ENCODE data around the gene TRABD2B.

Gene TRABD2B

DNA sequence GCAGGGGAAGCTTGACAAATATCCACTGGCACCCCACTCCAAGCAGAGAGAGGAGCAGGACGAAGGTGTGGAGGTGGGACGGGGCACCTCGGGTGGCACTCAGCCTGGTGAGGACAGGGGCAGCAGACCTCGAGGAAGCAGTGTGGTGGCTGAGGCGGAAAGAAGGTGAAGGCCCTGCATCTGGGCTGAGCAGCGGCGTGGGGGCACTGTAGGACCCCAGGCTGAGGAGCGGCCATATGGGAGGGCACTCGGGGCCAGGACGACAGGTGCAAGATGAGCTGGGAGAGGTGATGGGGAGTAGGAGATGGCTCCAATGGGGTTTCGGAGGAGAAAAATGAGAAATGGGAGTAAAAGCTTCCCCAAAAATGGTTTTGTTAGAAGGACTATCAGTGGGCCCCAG is 224.9 kb downstream of the TRABD2B start:
- no peak overlapping the region for H3K4me2 ChIP-seq (ENCODE audit: low read length)
- no peaks in the 10 kb centered on the region for H3K79me2 ChIP-seq (ENCODE audit: control insufficient read depth, low read length)
- H3K4me3 ChIP-seq (ENCODE audit: low read length), result no peak overlapping the region
- H3K36me3 ChIP-seq (ENCODE audit: control insufficient read depth, low read length), result no peaks in the 10 kb centered on the region
- no peaks in the 10 kb centered on the region for H3K9me2 ChIP-seq (replicated peaks; ENCODE audit: control insufficient read depth, low read length)
- no peaks in the 10 kb centered on the region for H3K4me1 ChIP-seq (ENCODE audit: control insufficient read depth, low read length)
- no peak overlapping the region for H3K27ac ChIP-seq (ENCODE audit: low read depth, low read length)
- no peaks in the 10 kb centered on the region for H3F3A ChIP-seq (ENCODE audit: control insufficient read depth, insufficient read depth)
- no peaks in the 10 kb centered on the region for H3K9me3 ChIP-seq (ENCODE audit: control insufficient read depth, insufficient read depth, low read length)
- no peaks in the 10 kb centered on the region for H4K20me1 ChIP-seq (ENCODE audit: control insufficient read depth, insufficient read depth, low read depth, low read length)
- TF ChIP-seq, protein P1, sequence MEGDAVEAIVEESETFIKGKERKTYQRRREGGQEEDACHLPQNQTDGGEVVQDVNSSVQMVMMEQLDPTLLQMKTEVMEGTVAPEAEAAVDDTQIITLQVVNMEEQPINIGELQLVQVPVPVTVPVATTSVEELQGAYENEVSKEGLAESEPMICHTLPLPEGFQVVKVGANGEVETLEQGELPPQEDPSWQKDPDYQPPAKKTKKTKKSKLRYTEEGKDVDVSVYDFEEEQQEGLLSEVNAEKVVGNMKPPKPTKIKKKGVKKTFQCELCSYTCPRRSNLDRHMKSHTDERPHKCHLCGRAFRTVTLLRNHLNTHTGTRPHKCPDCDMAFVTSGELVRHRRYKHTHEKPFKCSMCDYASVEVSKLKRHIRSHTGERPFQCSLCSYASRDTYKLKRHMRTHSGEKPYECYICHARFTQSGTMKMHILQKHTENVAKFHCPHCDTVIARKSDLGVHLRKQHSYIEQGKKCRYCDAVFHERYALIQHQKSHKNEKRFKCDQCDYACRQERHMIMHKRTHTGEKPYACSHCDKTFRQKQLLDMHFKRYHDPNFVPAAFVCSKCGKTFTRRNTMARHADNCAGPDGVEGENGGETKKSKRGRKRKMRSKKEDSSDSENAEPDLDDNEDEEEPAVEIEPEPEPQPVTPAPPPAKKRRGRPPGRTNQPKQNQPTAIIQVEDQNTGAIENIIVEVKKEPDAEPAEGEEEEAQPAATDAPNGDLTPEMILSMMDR (IDR thresholded peaks at IDR 0.05; ENCODE audit: low read depth, low read length, poor library complexity, severe bottlenecking), result no peak
- TF ChIP-seq EZH2phosphoT487 (IDR thresholded peaks at IDR 0.05; ENCODE audit: borderline replicate concordance, low read length), result no peak
- 0 out of 2 replicates have a peak, but pooled peaks cover 3% of the 10 kb centered on the region for H3K27me3 ChIP-seq (ENCODE audit: control insufficient read depth, low read length)

DNA sequence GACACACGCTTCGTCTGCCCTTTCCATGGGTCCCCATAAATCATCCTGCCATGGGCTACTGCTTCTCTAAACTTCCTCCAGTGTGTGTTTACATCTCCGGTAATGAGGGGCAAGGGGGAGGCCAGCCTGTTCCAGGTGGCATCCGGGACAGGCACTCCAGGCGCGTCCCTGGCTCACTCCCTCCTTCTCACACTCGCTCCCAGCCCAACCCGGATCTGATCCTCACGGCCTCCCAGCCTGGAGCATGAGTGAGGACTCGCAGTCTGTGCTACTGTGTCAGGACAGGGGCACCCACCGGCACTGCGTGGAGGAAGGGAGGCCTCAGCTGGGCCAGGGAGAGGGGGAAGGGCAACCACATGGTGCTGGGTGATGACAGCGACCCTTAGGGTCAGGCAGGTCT is 225.4 kb downstream of the TRABD2B start:
- no peaks in the 10 kb centered on the region for H3F3A ChIP-seq (ENCODE audit: control insufficient read depth, insufficient read depth)
- H3K4me3 ChIP-seq (ENCODE audit: low read length), result no peak overlapping the region
- H3K9me2 ChIP-seq (replicated peaks; ENCODE audit: control insufficient read depth, low read length), result no peaks in the 10 kb centered on the region
- no peak overlapping the region for H3K4me2 ChIP-seq (ENCODE audit: low read length)
- TF ChIP-seq, protein P1 (IDR thresholded peaks at IDR 0.05; ENCODE audit: low read depth, low read length, poor library complexity, severe bottlenecking), result no peak
- TF ChIP-seq EZH2phosphoT487 (IDR thresholded peaks at IDR 0.05; ENCODE audit: borderline replicate concordance, low read length), result no peak
- no peaks in the 10 kb centered on the region for H3K36me3 ChIP-seq (ENCODE audit: control insufficient read depth, low read length)
- no peaks in the 10 kb centered on the region for H3K4me1 ChIP-seq (ENCODE audit: control insufficient read depth, low read length)
- H4K20me1 ChIP-seq (ENCODE audit: control insufficient read depth, insufficient read depth, low read depth, low read length), result no peaks in the 10 kb centered on the region
- H3K27ac ChIP-seq (ENCODE audit: low read depth, low read length), result no peak overlapping the region
- no peaks in the 10 kb centered on the region for H3K9me3 ChIP-seq (ENCODE audit: control insufficient read depth, insufficient read depth, low read length)
- H3K27me3 ChIP-seq (ENCODE audit: control insufficient read depth, low read length), result 0 out of 2 replicates have a peak, but pooled peaks cover 3% of the 10 kb centered on the region
- no peaks in the 10 kb centered on the region for H3K79me2 ChIP-seq (ENCODE audit: control insufficient read depth, low read length)

DNA sequence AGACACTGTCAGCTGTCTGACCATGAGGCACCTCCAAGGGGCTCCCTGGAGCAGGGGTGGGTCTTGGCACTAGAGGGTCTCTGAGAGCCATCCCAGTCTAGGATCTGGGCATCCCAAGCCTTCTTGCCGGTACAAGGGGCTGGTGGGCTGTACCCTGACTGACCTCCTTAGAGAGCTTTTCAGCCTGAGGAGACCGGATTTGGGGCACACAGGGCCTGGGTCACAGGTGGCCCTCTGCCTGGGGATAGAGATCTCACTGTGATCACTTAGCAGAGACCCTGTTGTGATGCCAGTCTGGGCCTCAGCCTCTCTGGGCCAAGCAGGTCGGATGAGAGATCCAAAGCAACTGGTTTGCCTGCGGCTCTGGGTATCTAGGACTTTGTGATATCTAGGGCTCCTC is 227.2 kb downstream of the TRABD2B start:
- Histone ChIP-seq H3K27me3 (ENCODE audit: control insufficient read depth, low read length) (0 out of 2 replicates have a peak, but pooled peaks cover 3% of the 10 kb centered on the region), H3K9me3 (ENCODE audit: control insufficient read depth, insufficient read depth, low read length) (no peaks in the 10 kb centered on the region), H3K4me3 (ENCODE audit: low read length) (no peak overlapping the region), H3K36me3 (ENCODE audit: control insufficient read depth, low read length) (no peaks in the 10 kb centered on the region), H4K20me1 (ENCODE audit: control insufficient read depth, insufficient read depth, low read depth, low read length) (no peaks in the 10 kb centered on the region), H3K27ac (ENCODE audit: low read depth, low read length) (no peak overlapping the region), H3K4me1 (ENCODE audit: control insufficient read depth, low read length) (no peaks in the 10 kb centered on the region), H3K4me2 (ENCODE audit: low read length) (no peak overlapping the region), H3K79me2 (ENCODE audit: control insufficient read depth, low read length) (no peaks in the 10 kb centered on the region), H3K9me2 (replicated peaks; ENCODE audit: control insufficient read depth, low read length) (no peaks in the 10 kb centered on the region), H3F3A (ENCODE audit: control insufficient read depth, insufficient read depth) (no peaks in the 10 kb centered on the region)
- TF ChIP-seq EZH2phosphoT487 (IDR thresholded peaks at IDR 0.05; ENCODE audit: borderline replicate concordance, low read length), result no peak
- TF ChIP-seq, protein P1 (IDR thresholded peaks at IDR 0.05; ENCODE audit: low read depth, low read length, poor library complexity, severe bottlenecking), result no peak
